ENCODE data around the gene METTL16. TPM values are rescaled to one million over a fixed set of nuclear protein-coding genes. Genes with fewer than 3 reads are reported as not detected.

Gene METTL16
- total RNA-seq, 2 donors from 2014 or later: 16.4 to 17.9 TPM

DNA sequence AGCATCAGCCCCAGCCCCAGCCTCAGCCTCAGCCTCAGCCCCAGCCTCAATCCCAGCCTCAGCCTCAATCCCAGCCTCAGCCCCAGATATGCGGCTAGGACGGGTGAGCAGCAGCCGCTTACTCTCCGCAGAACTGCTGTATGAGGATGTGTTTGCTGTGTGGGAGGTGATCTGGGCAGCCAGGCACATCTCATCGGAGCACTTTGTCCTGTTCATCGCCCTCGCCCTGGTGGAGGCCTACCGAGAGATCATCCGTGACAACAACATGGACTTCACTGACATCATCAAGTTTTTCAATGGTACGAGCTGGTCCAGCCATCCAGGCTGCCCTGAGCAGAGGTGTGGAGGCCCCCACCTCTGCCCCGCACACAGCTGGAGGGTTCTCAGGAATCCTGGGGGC is 132.8 kb downstream of the METTL16 start:
- no peaks in the 10 kb centered on the region for H3K27me3 ChIP-seq
- TF ChIP-seq, protein P1, sequence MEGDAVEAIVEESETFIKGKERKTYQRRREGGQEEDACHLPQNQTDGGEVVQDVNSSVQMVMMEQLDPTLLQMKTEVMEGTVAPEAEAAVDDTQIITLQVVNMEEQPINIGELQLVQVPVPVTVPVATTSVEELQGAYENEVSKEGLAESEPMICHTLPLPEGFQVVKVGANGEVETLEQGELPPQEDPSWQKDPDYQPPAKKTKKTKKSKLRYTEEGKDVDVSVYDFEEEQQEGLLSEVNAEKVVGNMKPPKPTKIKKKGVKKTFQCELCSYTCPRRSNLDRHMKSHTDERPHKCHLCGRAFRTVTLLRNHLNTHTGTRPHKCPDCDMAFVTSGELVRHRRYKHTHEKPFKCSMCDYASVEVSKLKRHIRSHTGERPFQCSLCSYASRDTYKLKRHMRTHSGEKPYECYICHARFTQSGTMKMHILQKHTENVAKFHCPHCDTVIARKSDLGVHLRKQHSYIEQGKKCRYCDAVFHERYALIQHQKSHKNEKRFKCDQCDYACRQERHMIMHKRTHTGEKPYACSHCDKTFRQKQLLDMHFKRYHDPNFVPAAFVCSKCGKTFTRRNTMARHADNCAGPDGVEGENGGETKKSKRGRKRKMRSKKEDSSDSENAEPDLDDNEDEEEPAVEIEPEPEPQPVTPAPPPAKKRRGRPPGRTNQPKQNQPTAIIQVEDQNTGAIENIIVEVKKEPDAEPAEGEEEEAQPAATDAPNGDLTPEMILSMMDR (IDR thresholded peaks at IDR 0.05): no peak
- H3K36me3 ChIP-seq: peaks cover 29% of the 10 kb centered on the region

GRCh38 chr17:2377659-2378058 is 134.0 kb downstream of the METTL16 start:
- H3K4me1 ChIP-seq: peaks cover 0 to 6% of the 10 kb centered on the region in 2 donors
- no peak overlapping the region for H3K27ac ChIP-seq
- TF ChIP-seq, protein P1 (IDR thresholded peaks at IDR 0.05): no peak
- no peak for DNase-seq (ENCODE audit: low spot score)
- no peak overlapping the region for H3K4me3 ChIP-seq
- H3K36me3 ChIP-seq: peaks cover 37% of the 10 kb centered on the region
- no peaks in the 10 kb centered on the region for H3K27me3 ChIP-seq
- no peaks in the 10 kb centered on the region for H3K9me3 ChIP-seq

More for the DNA sequence above, 132.8 kb downstream of the METTL16 start:
- Histone ChIP-seq H3K9me3 (no peaks in the 10 kb centered on the region), H3K4me1 (peaks cover 0 to 11% of the 10 kb centered on the region in 2 donors), H3K27ac (no peak overlapping the region), H3K4me3 (no peak overlapping the region)
- no peak for DNase-seq (ENCODE audit: low spot score)

DNA sequence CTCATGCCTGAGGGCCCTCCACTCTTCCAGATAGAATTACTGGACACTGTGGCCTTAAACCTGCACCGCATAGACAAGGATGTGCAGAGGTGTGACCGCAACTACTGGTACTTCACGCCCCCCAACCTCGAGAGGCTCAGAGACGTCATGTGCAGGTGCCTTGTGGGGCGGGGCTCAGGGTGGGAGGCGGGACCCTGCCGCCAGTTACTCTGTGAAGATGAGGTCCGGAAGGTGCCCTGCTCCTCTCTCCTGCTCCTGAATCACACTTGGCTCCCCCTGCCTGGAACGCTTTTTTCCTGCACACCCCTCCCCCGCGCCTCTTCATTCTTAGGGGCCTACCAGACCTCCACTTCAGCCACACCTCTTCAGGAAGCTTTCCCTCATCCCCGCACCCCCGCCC is 135.6 kb downstream of the METTL16 start:
- no peak for DNase-seq (ENCODE audit: low spot score)
- H3K27ac ChIP-seq: no peak overlapping the region
- peaks cover 37% of the 10 kb centered on the region for H3K36me3 ChIP-seq
- TF ChIP-seq, protein P1 (IDR thresholded peaks at IDR 0.05): no peak
- no peaks in the 10 kb centered on the region for H3K4me1 ChIP-seq
- no peak overlapping the region for H3K4me3 ChIP-seq
- no peaks in the 10 kb centered on the region for H3K9me3 ChIP-seq
- no peaks in the 10 kb centered on the region for H3K27me3 ChIP-seq

GRCh38 chr17:2375406-2375805 is 136.3 kb downstream of the METTL16 start:
- TF ChIP-seq, protein P1 (IDR thresholded peaks at IDR 0.05): no peak
- H3K4me3 ChIP-seq: no peak overlapping the region
- no peaks in the 10 kb centered on the region for H3K9me3 ChIP-seq
- no peaks in the 10 kb centered on the region for H3K4me1 ChIP-seq
- H3K27ac ChIP-seq: no peak overlapping the region
- no peaks in the 10 kb centered on the region for H3K27me3 ChIP-seq
- DNase-seq (ENCODE audit: low spot score): no peak
- H3K36me3 ChIP-seq: peaks cover 37% of the 10 kb centered on the region

- Histone ChIP-seq H3K27me3 (no peaks in the 10 kb centered on the region), H3K4me3 (no peak overlapping the region), H3K36me3 (peaks cover 37% of the 10 kb centered on the region), H3K27ac (no peak overlapping the region), H3K4me1 (peaks cover 0 to 5% of the 10 kb centered on the region in 2 donors), H3K9me3 (no peaks in the 10 kb centered on the region)
- TF ChIP-seq, protein P1 (IDR thresholded peaks at IDR 0.05): no peak
- no peak for DNase-seq (ENCODE audit: low spot score)
Measured at GRCh38 chr17:2374549-2375285, 137.0 kb downstream of the METTL16 start.

GRCh38 chr17:2373179-2373578 is 138.5 kb downstream of the METTL16 start:
- no peak overlapping the region for H3K4me3 ChIP-seq
- peaks cover 0 to 20% of the 10 kb centered on the region in 2 donors for H3K4me1 ChIP-seq
- TF ChIP-seq, protein P1 (IDR thresholded peaks at IDR 0.05): no peak
- no peaks in the 10 kb centered on the region for H3K9me3 ChIP-seq
- H3K27ac ChIP-seq: no peak overlapping the region
- no peak for DNase-seq (ENCODE audit: low spot score)
- H3K36me3 ChIP-seq: peaks cover 33% of the 10 kb centered on the region
- H3K27me3 ChIP-seq: no peaks in the 10 kb centered on the region

Measured in right atrium auricular region (tissue), 2 donors.